HK-2 (cell line): ENCODE measurements around the gene HCN1.

Source experiments
- DNase-seq: peaks from one replicate; pipeline ENCODE4 v3.0.0-alpha.2; 2018; ENCODE audit not compliant: unreplicated experiment

Gene HCN1

GRCh38 chr5:45288746-45289145 lies 407.4 kb downstream of the HCN1 start:
- DNase-seq, result no peak

- no peak for DNase-seq
These were observed 411.7 kb downstream of the HCN1 start for GRCh38 chr5:45284436-45284835.

GRCh38 chr5:45281081-45281480 lies 415.1 kb downstream of the HCN1 start:
- no peak for DNase-seq

- no peak for DNase-seq
These were observed 417.1 kb downstream of the HCN1 start for GRCh38 chr5:45279109-45279508.

- DNase-seq, result peak; percentile 2
These were observed 418.3 kb downstream of the HCN1 start for GRCh38 chr5:45277860-45278259.

GRCh38 chr5:45274241-45274640 lies 421.9 kb downstream of the HCN1 start:
- DNase-seq, result no peak

GRCh38 chr5:45271626-45272025 lies 424.6 kb downstream of the HCN1 start:
- no peak for DNase-seq

GRCh38 chr5:45264447-45264846 lies 431.7 kb downstream of the HCN1 start:
- DNase-seq, result no peak

- DNase-seq, result no peak
These were observed 434.1 kb downstream of the HCN1 start for GRCh38 chr5:45262061-45262590.

GRCh38 chr5:45261125-45261524 lies 435.1 kb downstream of the HCN1 start:
- no peak for DNase-seq

- no peak for DNase-seq
These were observed 435.9 kb downstream of the HCN1 start for GRCh38 chr5:45260292-45260691.

- DNase-seq, result no peak
These were observed 443.2 kb downstream of the HCN1 start for GRCh38 chr5:45252978-45253377.

GRCh38 chr5:45252541-45252940 lies 443.6 kb downstream of the HCN1 start:
- no peak for DNase-seq

- no peak for DNase-seq
These were observed 470.6 kb downstream of the HCN1 start for GRCh38 chr5:45225571-45226031.

GRCh38 chr5:45205403-45205961 lies 490.7 kb downstream of the HCN1 start:
- DNase-seq, result no peak
